ENCODE data around the gene CHD9.

DNA sequence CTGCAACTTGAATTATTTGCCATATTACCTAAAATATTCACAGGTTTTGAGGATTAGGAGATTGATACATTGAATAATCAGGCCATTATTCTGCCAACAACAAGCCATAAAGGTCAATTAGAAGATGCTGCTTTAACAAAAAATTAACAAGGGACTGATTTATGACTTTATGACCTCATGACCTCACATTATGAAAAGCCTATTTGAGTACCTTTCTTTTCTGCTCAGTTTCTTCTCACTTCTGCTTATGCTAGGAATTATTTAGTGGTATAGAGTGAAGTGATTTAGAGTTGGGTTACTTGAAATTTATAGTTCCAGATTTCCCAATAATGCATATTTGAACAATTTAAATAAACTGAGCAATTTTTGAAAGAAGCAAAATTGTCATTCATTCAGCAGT is 121.6 kb downstream of the CHD9 start:
- TF ChIP-seq POLR2A (IDR thresholded peaks at IDR 0.05), result no peak
- TF ChIP-seq, protein P1, sequence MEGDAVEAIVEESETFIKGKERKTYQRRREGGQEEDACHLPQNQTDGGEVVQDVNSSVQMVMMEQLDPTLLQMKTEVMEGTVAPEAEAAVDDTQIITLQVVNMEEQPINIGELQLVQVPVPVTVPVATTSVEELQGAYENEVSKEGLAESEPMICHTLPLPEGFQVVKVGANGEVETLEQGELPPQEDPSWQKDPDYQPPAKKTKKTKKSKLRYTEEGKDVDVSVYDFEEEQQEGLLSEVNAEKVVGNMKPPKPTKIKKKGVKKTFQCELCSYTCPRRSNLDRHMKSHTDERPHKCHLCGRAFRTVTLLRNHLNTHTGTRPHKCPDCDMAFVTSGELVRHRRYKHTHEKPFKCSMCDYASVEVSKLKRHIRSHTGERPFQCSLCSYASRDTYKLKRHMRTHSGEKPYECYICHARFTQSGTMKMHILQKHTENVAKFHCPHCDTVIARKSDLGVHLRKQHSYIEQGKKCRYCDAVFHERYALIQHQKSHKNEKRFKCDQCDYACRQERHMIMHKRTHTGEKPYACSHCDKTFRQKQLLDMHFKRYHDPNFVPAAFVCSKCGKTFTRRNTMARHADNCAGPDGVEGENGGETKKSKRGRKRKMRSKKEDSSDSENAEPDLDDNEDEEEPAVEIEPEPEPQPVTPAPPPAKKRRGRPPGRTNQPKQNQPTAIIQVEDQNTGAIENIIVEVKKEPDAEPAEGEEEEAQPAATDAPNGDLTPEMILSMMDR (IDR thresholded peaks at IDR 0.05), result no peak

Data from thyroid gland (tissue), 4 donors.